Type B pancreatic cell (in vitro differentiated cells): ENCODE data around the gene HYAL3. TPM values are rescaled to one million over a fixed set of nuclear protein-coding genes. Genes with fewer than 3 reads are reported as not detected.
"Not testable (repeated sequence)": the region's sequence is repeated elsewhere in the genome, so short reads cannot be mapped to it uniquely, and the experiment has no call there.

ENCODE experiments used
- DNase-seq: peaks from one replicate; pipeline ENCODE4 v3.0.0; 2021; ENCODE audit warnings: mixed read lengths; ENCODE audit not compliant: unreplicated experiment; ENCODE audit errors: extremely low spot score
- H3K27ac Mint-ChIP-seq: 2 replicates; pipeline ENCODE4 v1.8.0; 2021; ENCODE audit warnings: mild to moderate bottlenecking, mixed read lengths
- H3K27me3 Mint-ChIP-seq: 2 replicates; pipeline ENCODE4 v1.8.0; 2021; ENCODE audit warnings: mixed read lengths
- H3K36me3 Mint-ChIP-seq: 2 replicates; pipeline ENCODE4 v1.8.0; 2021; ENCODE audit warnings: mixed read lengths
- H3K4me1 Mint-ChIP-seq: one replicate; pipeline ENCODE4 v1.8.0; 2021; ENCODE audit warnings: mixed read lengths; ENCODE audit not compliant: unreplicated experiment
- H3K4me3 Mint-ChIP-seq: 2 replicates; pipeline ENCODE4 v1.8.0; 2021; ENCODE audit warnings: mild to moderate bottlenecking, mixed read lengths
- H3K9me3 Mint-ChIP-seq: 2 replicates; pipeline ENCODE4 v1.8.0; 2021; ENCODE audit warnings: mixed read lengths
- CTCF ChIP-seq: fragments of 200-600 bp; sonication (generic); conservative IDR thresholded peaks from 2 replicates; pipeline ENCODE4 v1.5.0; 2021; ENCODE audit warnings: antibody characterized with exemption, mild to moderate bottlenecking
- total RNA-seq: library from RNA; stranded (reverse); gene quantifications from 2 replicates; pipeline ENCODE4 v1.2.1, GENCODE V29; 2021; ENCODE audit warnings: low replicate concordance

Gene HYAL3
- total RNA-seq, 1 donor from 2014 or later: 2.9 TPM

- Mint-ChIP-seq H3K9me3 (no peaks in the 10 kb centered on the region), H3K4me3 (no peak overlapping the region), H3K27ac (no peak overlapping the region), H3K4me1 (peaks cover 6% of the 10 kb centered on the region), H3K27me3 (no peaks in the 10 kb centered on the region), H3K36me3 (no peaks in the 10 kb centered on the region)
- no peak for DNase-seq
- TF ChIP-seq CTCF: no peak
Measured at GRCh38 chr3:50287262-50287661, 11.9 kb downstream of the HYAL3 start.

- Mint-ChIP-seq H3K4me3 (no peak overlapping the region), H3K27ac (no peak overlapping the region), H3K36me3 (no peaks in the 10 kb centered on the region), H3K27me3 (no peaks in the 10 kb centered on the region), H3K9me3 (no peaks in the 10 kb centered on the region), H3K4me1 (peaks cover 6% of the 10 kb centered on the region)
- no peak for TF ChIP-seq CTCF
- no peak for DNase-seq
Measured at GRCh38 chr3:50286322-50287227, 12.6 kb downstream of the HYAL3 start.

- H3K4me3 Mint-ChIP-seq, H3K4me1 Mint-ChIP-seq, H3K9me3 Mint-ChIP-seq, H3K36me3 Mint-ChIP-seq, H3K27me3 Mint-ChIP-seq, H3K27ac Mint-ChIP-seq, DNase-seq: not testable (repeated sequence)
Measured at GRCh38 chr3:50284121-50284520, 15.1 kb downstream of the HYAL3 start.

GRCh38 chr3:50279255-50280016 lies 19.8 kb downstream of the HYAL3 start:
- Mint-ChIP-seq H3K4me3 (no peak overlapping the region), H3K27ac (no peak overlapping the region), H3K27me3 (peaks cover 22% of the 10 kb centered on the region), H3K9me3 (no peaks in the 10 kb centered on the region), H3K36me3 (peaks cover 2% of the 10 kb centered on the region), H3K4me1 (peaks cover 9% of the 10 kb centered on the region)
- TF ChIP-seq CTCF: no peak
- DNase-seq: no peak

- H3K27ac Mint-ChIP-seq: no peak within 1 kb of the TSS
- H3K4me1 Mint-ChIP-seq: peaks cover 14% of the 10 kb centered on the region
- H3K27me3 Mint-ChIP-seq: peaks cover 27% of the 10 kb centered on the region
- H3K4me3 Mint-ChIP-seq: no peak within 1 kb of the TSS
- no peak for TF ChIP-seq CTCF
- peaks cover 5% of the 10 kb centered on the region for H3K36me3 Mint-ChIP-seq
- H3K9me3 Mint-ChIP-seq: no peaks in the 10 kb centered on the region
- no peak for DNase-seq
Measured at GRCh38 chr3:50278880-50279224, 20.4 kb downstream of the HYAL3 start, which contains the start of gene LSMEM2. TSS of gene LSMEM2 (plus strand) at chr3:50279087. CDS start at chr3:50279114, 27 bp downstream.
